CD14-positive monocyte (primary cell): ENCODE data around the gene NHLRC3. TPM values are rescaled to one million over a fixed set of nuclear protein-coding genes. Genes with fewer than 3 reads are reported as not detected.

Experiments
- DNase-seq, 3 donors: peaks; one replicate each; pipeline ENCODE4 v3.0.0-alpha.2; 2011 to 2022
- H2AFZ ChIP-seq: 2 replicates; pipeline ENCODE4 v1.6.0; 2012; ENCODE audit warnings: mild to moderate bottlenecking, low read depth, low read length, inconsistent platforms; ENCODE audit not compliant: insufficient read depth, poor library complexity, severe bottlenecking
- H3K27ac ChIP-seq, 2 donors: 1 replicate in 1 of 2; 2 replicates in 1 of 2; pipeline ENCODE4 v1.5.1; 2012 to 2013; ENCODE audit warnings: low read length in 2 of 2, control low read depth in 1 of 2, inconsistent platforms in 1 of 2, low read depth in 1 of 2, mild to moderate bottlenecking in 1 of 2
- H3K27me3 ChIP-seq, 2 donors: one replicate each; pipeline versions ENCODE4 v1.6.0 to v1.6.1; 2011 to 2013; ENCODE audit warnings: low read length in 2 of 2; ENCODE audit not compliant: control insufficient read depth in 2 of 2, insufficient read depth in 2 of 2
- H3K36me3 ChIP-seq, 2 donors: replicated peaks in 1 of 2; 1 replicate in 1 of 2; 2 replicates in 1 of 2; pipeline versions ENCODE4 v1.5.1 to v1.6.1; 2012 to 2013; ENCODE audit warnings: low read length in 2 of 2, control low read depth in 1 of 2, inconsistent platforms in 1 of 2, mild to moderate bottlenecking in 1 of 2; ENCODE audit not compliant: insufficient read depth in 2 of 2, control insufficient read depth in 1 of 2
- H3K4me1 ChIP-seq, 2 donors: 1 replicate in 1 of 2; 2 replicates in 1 of 2; pipeline versions ENCODE4 v1.5.1 to v1.6.1; 2012 to 2013; ENCODE audit warnings: low read length in 2 of 2, control low read depth in 1 of 2, inconsistent platforms in 1 of 2, mild to moderate bottlenecking in 1 of 2, moderate library complexity in 1 of 2; ENCODE audit not compliant: insufficient read depth in 2 of 2, control insufficient read depth in 1 of 2
- H3K4me2 ChIP-seq: replicated peaks from 2 replicates; pipeline ENCODE3; 2012; ENCODE audit warnings: low read length, moderate library complexity, mild to moderate bottlenecking; ENCODE audit not compliant: poor library complexity, severe bottlenecking; ENCODE audit errors: extremely low read depth
- H3K4me3 ChIP-seq, 3 experiments: fragments of 200-600 bp in 1 of 3; sonication (generic) in 1 of 3; replicated peaks in 1 of 3; 1 replicate in 2 of 3; 2 replicates in 1 of 3; pipeline ENCODE4 v1.5.1; 2011 to 2013; ENCODE audit warnings: low read length in 3 of 3, mild to moderate bottlenecking in 3 of 3, control low read depth in 2 of 3, low read depth in 2 of 3, inconsistent platforms in 1 of 3, moderate library complexity in 1 of 3
- H3K79me2 ChIP-seq: 2 replicates; pipeline ENCODE4 v1.6.0; 2012; ENCODE audit warnings: mild to moderate bottlenecking, control low read depth, inconsistent platforms, low read length, moderate library complexity; ENCODE audit not compliant: insufficient read depth
- H3K9ac ChIP-seq: 2 replicates; pipeline ENCODE4 v1.6.0; 2017; ENCODE audit warnings: low read length, mild to moderate bottlenecking; ENCODE audit not compliant: insufficient read depth, poor library complexity, severe bottlenecking
- H3K9me3 ChIP-seq, 2 donors: replicated peaks in 1 of 2; 1 replicate in 1 of 2; 2 replicates in 1 of 2; pipeline versions ENCODE4 v1.5.1 to v1.6.1; 2012 to 2013; ENCODE audit warnings: low read length in 2 of 2, control low read depth in 1 of 2; ENCODE audit not compliant: control insufficient read depth in 1 of 2, insufficient read depth in 1 of 2
- H4K20me1 ChIP-seq: 2 replicates; pipeline ENCODE4 v1.6.0; 2012; ENCODE audit warnings: mild to moderate bottlenecking, low read length, control low read depth, moderate library complexity; ENCODE audit not compliant: insufficient read depth
- H3K27ac Mint-ChIP-seq, 7 donors: one replicate each; pipeline ENCODE4 v1.8.0; 2020; ENCODE audit warnings: mild to moderate bottlenecking in 7 of 7, mixed read lengths in 7 of 7, moderate library complexity in 6 of 7, inconsistent platforms in 2 of 7
- H3K27me3 Mint-ChIP-seq, 3 donors: one replicate each; pipeline ENCODE4 v1.8.0; 2021 to 2022; ENCODE audit warnings: low read depth in 3 of 3, mild to moderate bottlenecking in 3 of 3, mixed read lengths in 3 of 3, moderate library complexity in 3 of 3, inconsistent platforms in 1 of 3
- H3K36me3 Mint-ChIP-seq, 2 donors: one replicate each; pipeline ENCODE4 v1.8.0; 2020; ENCODE audit warnings: mixed read lengths in 2 of 2, inconsistent platforms in 1 of 2, mild to moderate bottlenecking in 1 of 2
- H3K4me1 Mint-ChIP-seq: one replicate; pipeline ENCODE4 v1.8.0; 2020; ENCODE audit warnings: mild to moderate bottlenecking, mixed read lengths
- H3K4me3 Mint-ChIP-seq, 2 donors: one replicate each; pipeline ENCODE4 v1.8.0; 2020; ENCODE audit warnings: mild to moderate bottlenecking in 2 of 2, mixed read lengths in 2 of 2, moderate library complexity in 1 of 2
- H3K9me3 Mint-ChIP-seq, 7 donors: one replicate each; pipeline ENCODE4 v1.8.0; 2020 to 2022; ENCODE audit warnings: mixed read lengths in 7 of 7, mild to moderate bottlenecking in 6 of 7, moderate library complexity in 6 of 7, inconsistent platforms in 2 of 7
- CTCF ChIP-seq: fragments of 200-600 bp; IDR thresholded peaks from one replicate; pipeline ENCODE4 v1.8.0; 2022; ENCODE audit warnings: antibody characterized with exemption, mild to moderate bottlenecking
- WGBS: methylation state at CpG from one replicate; pipeline ENCODE4 v1.1.5; 2013; ENCODE audit warnings: missing lambda C conversion rate; ENCODE audit not compliant: insufficient coverage; 5-methylcytosine and 5-hydroxymethylcytosine counted together
- intact Hi-C, 2 donors: fragments of 100-400 bp; cut with micrococcal nuclease; formaldehyde crosslinking; loops; one replicate each; pipeline versions ENCODE4 v1.15.0 to v1.15.1; 2023
- polyA plus RNA-seq, 3 donors: library from polyadenylated mRNA; depleted of rRNA in 1 of 3; unstranded in 2 of 3; stranded (reverse) in 1 of 3; fragments of 300-500 nt in 2 of 3; fragments of >200 nt in 1 of 3; fragmentation: Illumina TruSeq in 2 of 3; gene quantifications; 1 replicate in 2 of 3; 2 replicates in 1 of 3; pipeline ENCODE4 v1.2.3, GENCODE V29; 2012 to 2021

NHLRC3 gene
- polyA plus RNA-seq, 3 donors = 12.8 to 17.7 (median 13.0) TPM

GRCh38 chr13:39036212-39036611 lies 2.0 kb upstream of the NHLRC3 start:
- peaks cover 56% of the 10 kb centered on the region for H4K20me1 ChIP-seq
- H3K4me2 ChIP-seq = peak overlapping the region; percentile 81
- no peaks in the 10 kb centered on the region for H3K9me3 ChIP-seq
- H3K79me2 ChIP-seq = peaks cover 88% of the 10 kb centered on the region
- peaks cover 11 to 12% of the 10 kb centered on the region in 2 donors for H3K36me3 Mint-ChIP-seq
- peak overlapping the region; percentile 90 to 93 for H3K4me3 Mint-ChIP-seq
- H3K9ac ChIP-seq = peak overlapping the region; percentile 25
- peak overlapping the region in 1 of 2 donors; percentile 91 for H3K27ac ChIP-seq
- H3K36me3 ChIP-seq = peaks cover 0 to 8% of the 10 kb centered on the region in 2 donors
- no peaks in the 10 kb centered on the region for H3K27me3 ChIP-seq
- no peak for TF ChIP-seq CTCF
- no peaks in the 10 kb centered on the region for H3K9me3 Mint-ChIP-seq
- peaks cover 57% of the 10 kb centered on the region for H3K4me1 Mint-ChIP-seq
- peak overlapping the region in 1 of 7 donors; percentile 46 for H3K27ac Mint-ChIP-seq
- no peak for DNase-seq
- peak overlapping the region; percentile 84 to 97 (median 94) for H3K4me3 ChIP-seq
- WGBS = no CpG with 5 or more reads among the region's 9 CpGs
- intact Hi-C loops = no loop called here
- peaks cover 49 to 60% of the 10 kb centered on the region in 2 donors for H3K4me1 ChIP-seq
- peaks cover 0 to 3% (median 0%) of the 10 kb centered on the region in 3 donors for H3K27me3 Mint-ChIP-seq
- peak overlapping the region; percentile 83 for H2AFZ ChIP-seq

GRCh38 chr13:39037410-39037879 lies 811 bp upstream of the NHLRC3 start:
- peak overlapping the region; percentile 81 for H3K4me2 ChIP-seq
- H3K9me3 Mint-ChIP-seq = no peaks in the 10 kb centered on the region
- H3K9ac ChIP-seq = peak overlapping the region; percentile 79
- H3K27ac ChIP-seq = peak overlapping the region; percentile 91 to 98
- H3K36me3 Mint-ChIP-seq = peaks cover 8 to 11% of the 10 kb centered on the region in 2 donors
- peaks cover 44% of the 10 kb centered on the region for H4K20me1 ChIP-seq
- WGBS = under 1% methylated on average over 39 of the region's 39 CpGs
- H3K36me3 ChIP-seq = peaks cover 2 to 7% of the 10 kb centered on the region in 2 donors
- peaks cover 55% of the 10 kb centered on the region for H3K4me1 Mint-ChIP-seq
- DNase-seq = no peak
- H2AFZ ChIP-seq = peak overlapping the region; percentile 83
- H3K4me1 ChIP-seq = peaks cover 49 to 60% of the 10 kb centered on the region in 2 donors
- TF ChIP-seq CTCF = no peak
- peak overlapping the region; percentile 84 to 97 (median 94) for H3K4me3 ChIP-seq
- H3K9me3 ChIP-seq = no peaks in the 10 kb centered on the region
- H3K79me2 ChIP-seq = peaks cover 88% of the 10 kb centered on the region
- H3K27ac Mint-ChIP-seq = peak overlapping the region; percentile 96 to 99 (median 97)
- H3K27me3 ChIP-seq = no peaks in the 10 kb centered on the region
- H3K27me3 Mint-ChIP-seq = peaks cover 0 to 3% (median 0%) of the 10 kb centered on the region in 3 donors
- intact Hi-C loops = no loop called here
- peak overlapping the region; percentile 93 to 99 for H3K4me3 Mint-ChIP-seq
